Measurements from ENCODE around the gene SLCO3A1. TPM values are rescaled to one million over a fixed set of nuclear protein-coding genes. Genes with fewer than 3 reads are reported as not detected.

Gene SLCO3A1
- total RNA-seq, 2 donors from 2014 or later = 7.2 to 11.4 TPM

DNA sequence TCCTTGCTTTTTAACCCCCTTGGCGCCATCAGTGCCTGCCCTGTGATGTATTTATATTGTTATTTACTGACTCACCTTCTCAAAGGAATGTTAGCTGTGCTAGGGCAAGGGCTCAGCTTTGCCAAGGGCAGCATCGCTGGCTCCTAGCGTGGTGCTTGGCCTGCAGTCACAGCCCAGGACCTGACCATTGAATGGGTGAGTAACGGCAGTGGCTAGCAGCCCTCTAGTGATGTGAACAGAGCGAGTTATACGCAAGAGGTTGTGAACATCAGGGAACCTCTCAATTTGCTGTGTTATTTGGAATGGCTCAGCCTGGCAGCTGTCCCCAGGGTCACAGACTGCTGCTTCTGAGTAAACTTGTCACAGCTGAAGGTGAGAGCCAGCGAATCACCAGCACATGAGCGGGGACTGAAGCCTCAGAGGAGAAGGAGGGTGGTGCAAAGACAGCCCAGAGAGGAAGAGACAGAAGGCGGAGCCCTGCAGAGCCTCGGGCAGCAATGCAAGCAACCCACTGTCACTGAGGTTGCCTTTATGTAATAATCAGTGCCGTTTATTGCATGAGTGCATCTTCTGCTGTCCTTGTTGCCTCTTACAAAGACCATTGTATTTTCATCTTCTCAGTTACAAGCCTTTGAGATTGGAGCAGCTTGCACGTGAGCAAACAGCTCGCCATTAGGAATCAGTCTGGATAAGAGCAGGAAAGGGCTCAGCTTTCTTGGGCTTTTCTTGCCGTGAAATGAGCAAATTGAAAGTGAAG, 158.3 kb downstream of the SLCO3A1 start:
- Histone ChIP-seq H3K36me3 (ENCODE audit: control insufficient read depth, insufficient read depth, low read length) (no peaks in the 10 kb centered on the region), H3K27ac (ENCODE audit: low read depth, low read length) (no peak overlapping the region), H3K4me3 (ENCODE audit: low read length) (no peak overlapping the region), H3K27me3 (ENCODE audit: control insufficient read depth, insufficient read depth, low read length, poor library complexity, severe bottlenecking) (no peaks in the 10 kb centered on the region), H3K9ac (ENCODE audit: extremely low read depth, low read length, poor library complexity, severe bottlenecking) (no peak overlapping the region), H3K9me3 (ENCODE audit: control insufficient read depth, low read length) (no peaks in the 10 kb centered on the region), H3K4me1 (ENCODE audit: control insufficient read depth, insufficient read depth, low read length) (no peaks in the 10 kb centered on the region)
- Mint-ChIP-seq H3K4me1 (peaks cover 8% of the 10 kb centered on the region), H3K36me3 (ENCODE audit: low read depth) (no peaks in the 10 kb centered on the region), H3K4me3 (no peak overlapping the region), H3K9me3 (no peaks in the 10 kb centered on the region), H3K27ac (no peak overlapping the region), H3K27me3 (ENCODE audit: insufficient read depth) (peaks cover 6% of the 10 kb centered on the region)
- 64 to 77% methylated on average over 8 to 14 of the region's 14 CpGs for WGBS, 2 experiments (ENCODE audit: insufficient coverage in 1 of 2, insufficient read length in 1 of 2)
- DNase-seq = peak; percentile 66
- TF ChIP-seq, protein P1, sequence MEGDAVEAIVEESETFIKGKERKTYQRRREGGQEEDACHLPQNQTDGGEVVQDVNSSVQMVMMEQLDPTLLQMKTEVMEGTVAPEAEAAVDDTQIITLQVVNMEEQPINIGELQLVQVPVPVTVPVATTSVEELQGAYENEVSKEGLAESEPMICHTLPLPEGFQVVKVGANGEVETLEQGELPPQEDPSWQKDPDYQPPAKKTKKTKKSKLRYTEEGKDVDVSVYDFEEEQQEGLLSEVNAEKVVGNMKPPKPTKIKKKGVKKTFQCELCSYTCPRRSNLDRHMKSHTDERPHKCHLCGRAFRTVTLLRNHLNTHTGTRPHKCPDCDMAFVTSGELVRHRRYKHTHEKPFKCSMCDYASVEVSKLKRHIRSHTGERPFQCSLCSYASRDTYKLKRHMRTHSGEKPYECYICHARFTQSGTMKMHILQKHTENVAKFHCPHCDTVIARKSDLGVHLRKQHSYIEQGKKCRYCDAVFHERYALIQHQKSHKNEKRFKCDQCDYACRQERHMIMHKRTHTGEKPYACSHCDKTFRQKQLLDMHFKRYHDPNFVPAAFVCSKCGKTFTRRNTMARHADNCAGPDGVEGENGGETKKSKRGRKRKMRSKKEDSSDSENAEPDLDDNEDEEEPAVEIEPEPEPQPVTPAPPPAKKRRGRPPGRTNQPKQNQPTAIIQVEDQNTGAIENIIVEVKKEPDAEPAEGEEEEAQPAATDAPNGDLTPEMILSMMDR (conservative IDR thresholded peaks at IDR 0.05) = no peak

DNA sequence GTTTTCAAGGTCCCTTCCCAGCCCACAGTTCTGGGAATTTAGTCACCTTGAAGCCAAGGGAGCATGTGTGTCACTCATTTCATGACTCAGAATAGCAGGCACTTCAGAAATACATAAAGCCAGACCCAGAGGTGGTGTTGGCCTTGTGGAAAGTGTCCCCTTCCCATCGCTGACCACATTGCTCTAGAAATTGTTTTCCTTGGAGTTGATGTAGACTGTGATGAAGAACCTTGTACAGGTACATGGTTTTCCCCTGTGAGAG, 158.8 kb downstream of the SLCO3A1 start:
- TF ChIP-seq, protein P1 (conservative IDR thresholded peaks at IDR 0.05) = no peak
- no peak overlapping the region for H3K27ac ChIP-seq (ENCODE audit: low read depth, low read length)

DNA sequence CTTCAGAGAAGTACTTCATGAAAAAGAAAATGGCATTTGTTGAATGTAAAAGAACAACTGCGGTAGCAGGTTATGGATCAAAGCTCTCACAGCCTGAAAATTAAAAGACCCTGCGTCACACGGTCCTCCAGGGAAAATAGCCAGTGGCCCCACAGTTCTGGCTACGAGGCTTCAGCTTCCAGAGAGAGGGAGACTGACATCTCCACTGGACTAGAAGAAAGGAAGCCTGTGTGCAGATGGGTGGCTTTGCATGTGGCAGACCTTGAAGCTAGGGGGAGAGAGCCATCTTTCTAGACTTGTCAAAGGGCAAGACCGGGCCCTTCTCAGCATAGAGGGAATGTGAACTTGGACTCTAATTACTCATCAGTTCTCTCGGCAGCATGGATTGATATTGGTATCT, 159.4 kb downstream of the SLCO3A1 start:
- H3K36me3 ChIP-seq (ENCODE audit: control insufficient read depth, insufficient read depth, low read length) = no peaks in the 10 kb centered on the region
- no peaks in the 10 kb centered on the region for H3K9me3 ChIP-seq (ENCODE audit: control insufficient read depth, low read length)
- Mint-ChIP-seq H3K4me3 (no peak overlapping the region), H3K36me3 (ENCODE audit: low read depth) (no peaks in the 10 kb centered on the region), H3K27me3 (ENCODE audit: insufficient read depth) (peaks cover 7% of the 10 kb centered on the region), H3K4me1 (peaks cover 8% of the 10 kb centered on the region), H3K9me3 (no peaks in the 10 kb centered on the region), H3K27ac (no peak overlapping the region)
- H3K27ac ChIP-seq (ENCODE audit: low read depth, low read length) = no peak overlapping the region
- no peak overlapping the region for H3K4me3 ChIP-seq (ENCODE audit: low read length)
- no peak for DNase-seq
- 92 to 96% methylated on average over 5 to 6 of the region's 6 CpGs for WGBS, 2 experiments (ENCODE audit: insufficient coverage in 1 of 2, insufficient read length in 1 of 2)
- TF ChIP-seq, protein P1 (conservative IDR thresholded peaks at IDR 0.05) = no peak
- no peaks in the 10 kb centered on the region for H3K4me1 ChIP-seq (ENCODE audit: control insufficient read depth, insufficient read depth, low read length)
- no peak overlapping the region for H3K9ac ChIP-seq (ENCODE audit: extremely low read depth, low read length, poor library complexity, severe bottlenecking)
- H3K27me3 ChIP-seq (ENCODE audit: control insufficient read depth, insufficient read depth, low read length, poor library complexity, severe bottlenecking) = no peaks in the 10 kb centered on the region

More for the DNA sequence above, 158.8 kb downstream of the SLCO3A1 start:
- Mint-ChIP-seq H3K9me3 (no peaks in the 10 kb centered on the region), H3K27ac (no peak overlapping the region), H3K4me1 (peaks cover 8% of the 10 kb centered on the region), H3K36me3 (ENCODE audit: low read depth) (no peaks in the 10 kb centered on the region), H3K4me3 (no peak overlapping the region), H3K27me3 (ENCODE audit: insufficient read depth) (peaks cover 7% of the 10 kb centered on the region)
- no peak overlapping the region for H3K9ac ChIP-seq (ENCODE audit: extremely low read depth, low read length, poor library complexity, severe bottlenecking)
- no peaks in the 10 kb centered on the region for H3K9me3 ChIP-seq (ENCODE audit: control insufficient read depth, low read length)
- H3K4me1 ChIP-seq (ENCODE audit: control insufficient read depth, insufficient read depth, low read length) = no peaks in the 10 kb centered on the region
- DNase-seq = no peak
- WGBS, 2 experiments (ENCODE audit: insufficient coverage in 1 of 2, insufficient read length in 1 of 2) = 89 to 100% methylated on average over 1 of the region's 1 CpG
- no peaks in the 10 kb centered on the region for H3K27me3 ChIP-seq (ENCODE audit: control insufficient read depth, insufficient read depth, low read length, poor library complexity, severe bottlenecking)
- H3K4me3 ChIP-seq (ENCODE audit: low read length) = no peak overlapping the region
- H3K36me3 ChIP-seq (ENCODE audit: control insufficient read depth, insufficient read depth, low read length) = no peaks in the 10 kb centered on the region

Measured in endodermal cell (in vitro differentiated cells).